SIG-M5 treated with dmso at 0.1 percent for 504 hours (cell line): Measurements from ENCODE around the gene CREBBP.

Experiments
- DNase-seq: peaks from one replicate; lab custom pipeline; 2025; ENCODE audit not compliant: unreplicated experiment; lab: John Stamatoyannopoulos, UW

The CREBBP gene

DNA sequence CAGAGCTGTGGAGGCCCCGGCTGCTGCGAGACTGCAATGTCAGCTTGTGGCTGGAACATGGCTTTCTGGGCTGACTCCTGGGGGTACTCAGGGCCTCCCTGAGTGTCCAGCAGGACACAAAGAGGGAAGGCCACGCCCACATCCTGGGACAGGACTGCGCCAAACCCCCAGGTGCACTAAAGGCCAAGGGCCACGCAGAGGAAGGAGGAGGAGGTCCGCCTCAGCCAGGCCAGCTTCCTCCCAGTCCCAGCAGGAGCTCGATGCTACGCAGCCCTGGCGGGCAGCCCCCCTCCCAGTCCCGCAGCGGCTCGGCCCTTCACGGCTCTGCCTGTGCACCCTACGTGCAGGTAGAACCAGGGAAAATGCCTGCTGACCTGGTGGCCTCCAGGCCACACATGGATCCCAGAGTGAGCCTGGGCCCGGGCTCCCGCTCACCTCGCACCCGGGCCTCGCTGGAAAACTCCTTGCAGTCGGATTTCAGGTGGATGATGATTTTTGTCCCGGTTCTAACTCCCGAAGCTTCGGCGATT, 204.8 kb downstream of the CREBBP start:
- DNase-seq: no peak
